HG03565 (cell line): ENCODE measurements around the gene WASHC2A.
A peak's percentile ranks its signal among the peaks of the same experiment; 100 is the strongest.
"Not testable (repeated sequence)": the region's sequence is repeated elsewhere in the genome, so short reads cannot be mapped to it uniquely, and the experiment has no call there.

Experiments
- ATAC-seq: cut with Tn5 transposase; IDR thresholded peaks from one replicate; pipeline ENCODE4 v1.9.1; 2021; ENCODE audit warnings: mild to moderate bottlenecking, moderate library complexity; ENCODE audit not compliant: unreplicated experiment

WASHC2A gene, protein sequence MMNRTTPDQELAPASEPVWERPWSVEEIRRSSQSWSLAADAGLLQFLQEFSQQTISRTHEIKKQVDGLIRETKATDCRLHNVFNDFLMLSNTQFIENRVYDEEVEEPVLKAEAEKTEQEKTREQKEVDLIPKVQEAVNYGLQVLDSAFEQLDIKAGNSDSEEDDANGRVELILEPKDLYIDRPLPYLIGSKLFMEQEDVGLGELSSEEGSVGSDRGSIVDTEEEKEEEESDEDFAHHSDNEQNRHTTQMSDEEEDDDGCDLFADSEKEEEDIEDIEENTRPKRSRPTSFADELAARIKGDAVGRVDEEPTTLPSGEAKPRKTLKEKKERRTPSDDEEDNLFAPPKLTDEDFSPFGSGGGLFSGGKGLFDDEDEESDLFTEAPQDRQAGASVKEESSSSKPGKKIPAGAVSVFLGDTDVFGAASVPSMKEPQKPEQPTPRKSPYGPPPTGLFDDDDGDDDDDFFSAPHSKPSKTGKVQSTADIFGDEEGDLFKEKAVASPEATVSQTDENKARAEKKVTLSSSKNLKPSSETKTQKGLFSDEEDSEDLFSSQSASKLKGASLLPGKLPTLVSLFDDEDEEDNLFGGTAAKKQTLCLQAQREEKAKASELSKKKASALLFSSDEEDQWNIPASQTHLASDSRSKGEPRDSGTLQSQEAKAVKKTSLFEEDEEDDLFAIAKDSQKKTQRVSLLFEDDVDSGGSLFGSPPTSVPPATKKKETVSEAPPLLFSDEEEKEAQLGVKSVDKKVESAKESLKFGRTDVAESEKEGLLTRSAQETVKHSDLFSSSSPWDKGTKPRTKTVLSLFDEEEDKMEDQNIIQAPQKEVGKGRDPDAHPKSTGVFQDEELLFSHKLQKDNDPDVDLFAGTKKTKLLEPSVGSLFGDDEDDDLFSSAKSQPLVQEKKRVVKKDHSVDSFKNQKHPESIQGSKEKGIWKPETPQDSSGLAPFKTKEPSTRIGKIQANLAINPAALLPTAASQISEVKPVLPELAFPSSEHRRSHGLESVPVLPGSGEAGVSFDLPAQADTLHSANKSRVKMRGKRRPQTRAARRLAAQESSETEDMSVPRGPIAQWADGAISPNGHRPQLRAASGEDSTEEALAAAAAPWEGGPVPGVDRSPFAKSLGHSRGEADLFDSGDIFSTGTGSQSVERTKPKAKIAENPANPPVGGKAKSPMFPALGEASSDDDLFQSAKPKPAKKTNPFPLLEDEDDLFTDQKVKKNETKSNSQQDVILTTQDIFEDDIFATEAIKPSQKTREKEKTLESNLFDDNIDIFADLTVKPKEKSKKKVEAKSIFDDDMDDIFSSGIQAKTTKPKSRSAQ (N-terminal part only)

DNA sequence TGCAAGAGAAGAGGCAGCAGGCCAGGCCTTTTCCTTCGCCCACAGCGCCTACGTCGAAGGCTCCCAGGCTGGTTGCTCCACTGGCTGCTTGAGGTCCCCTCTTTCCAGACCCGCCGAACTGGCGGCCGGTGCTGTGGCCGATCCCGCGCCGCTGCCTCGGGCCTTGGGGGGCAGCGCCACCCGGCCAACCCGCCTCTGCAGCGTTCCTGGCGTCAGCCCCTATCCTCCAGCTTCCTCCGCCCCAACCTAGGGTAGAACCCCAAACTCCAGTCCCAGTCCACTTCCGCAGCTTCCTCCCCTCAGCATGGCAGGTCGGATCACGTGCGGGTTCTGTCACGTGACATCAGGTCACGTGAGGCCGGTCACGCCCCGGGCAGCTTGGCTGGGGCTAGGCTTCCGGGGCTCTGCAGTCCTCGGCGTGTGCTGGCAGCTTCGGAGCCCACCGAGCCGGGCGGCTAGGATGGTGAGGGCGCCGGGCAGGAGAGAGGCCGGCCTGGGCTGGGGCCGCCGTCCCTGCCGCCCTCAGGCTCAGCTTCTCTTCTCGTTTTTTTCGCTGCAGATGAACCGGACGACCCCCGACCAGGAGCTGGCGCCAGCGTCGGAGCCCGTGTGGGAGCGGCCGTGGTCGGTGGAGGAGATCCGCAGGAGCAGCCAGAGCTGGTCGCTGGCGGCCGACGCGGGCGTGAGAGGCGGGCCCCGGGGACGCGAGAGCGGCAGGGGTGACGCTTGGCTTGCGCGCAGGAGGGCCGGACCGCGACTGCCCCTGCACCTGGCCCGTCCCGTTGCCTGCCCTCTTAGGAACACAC is at the start of gene WASHC2A:
WASHC2A (plus strand) TSS at position 409 of the 806 bp plus-strand sequence; CDS start at position 461, 52 bp downstream.
- peak; percentile 97 for ATAC-seq

- ATAC-seq = not testable (repeated sequence)
Observed at GRCh38 chr10:50019279-50019678, 48.5 kb upstream of the WASHC2A start.

DNA sequence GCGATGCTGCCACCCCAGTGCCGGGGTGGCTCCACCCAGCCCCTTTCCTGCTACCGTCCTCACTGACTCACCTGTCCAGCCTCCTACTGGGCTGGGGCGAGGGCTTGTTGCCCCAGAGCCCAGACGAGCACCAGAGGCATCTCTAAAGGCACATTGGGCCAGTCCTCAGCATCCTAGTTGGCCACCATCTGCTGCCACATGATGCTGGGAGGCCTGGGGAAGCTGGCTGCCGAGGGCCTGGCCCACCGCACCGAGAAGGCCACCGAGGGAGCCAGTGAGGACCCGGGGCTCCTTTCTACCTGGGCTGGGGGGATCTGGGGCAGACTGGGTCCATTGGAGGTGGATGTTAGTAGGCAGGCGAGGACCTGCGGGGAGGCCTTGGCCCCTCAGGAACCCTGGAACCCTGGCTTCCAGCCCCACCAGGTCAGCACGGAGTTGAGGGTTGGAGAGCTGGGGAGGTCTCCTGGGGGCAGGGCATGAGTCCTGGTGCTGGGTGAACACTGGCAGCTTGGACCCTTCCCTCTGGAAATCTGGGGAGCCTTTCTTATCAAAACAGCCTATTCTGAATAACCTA is 47.2 kb upstream of the WASHC2A start:
- ATAC-seq = not testable (repeated sequence)

GRCh38 chr10:50021646-50022045 is 46.1 kb upstream of the WASHC2A start:
- no peak for ATAC-seq

GRCh38 chr10:50024716-50025383 is 42.9 kb upstream of the WASHC2A start:
- not testable (repeated sequence) for ATAC-seq

- no peak for ATAC-seq
Observed at GRCh38 chr10:50025627-50026026, 42.1 kb upstream of the WASHC2A start.

DNA sequence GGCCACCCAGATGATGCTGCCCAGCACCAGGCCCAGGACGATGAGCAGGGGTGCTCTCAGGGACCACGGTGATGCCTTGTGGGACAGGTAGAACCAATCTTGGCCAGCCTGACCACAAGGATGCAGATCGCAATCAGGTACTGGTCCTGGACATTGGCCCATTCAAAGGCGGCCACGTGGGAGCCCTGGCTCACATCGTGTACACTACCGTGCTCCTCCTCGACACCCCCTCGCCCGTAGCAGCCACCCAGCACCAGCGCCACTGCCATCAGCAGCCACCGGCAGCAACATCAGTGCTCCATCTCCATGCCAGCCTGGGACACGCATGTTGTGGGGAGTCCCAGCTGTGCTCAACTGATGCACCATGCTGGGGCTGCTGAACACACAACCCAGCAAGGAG is 40.6 kb upstream of the WASHC2A start:
- ATAC-seq = no peak

GRCh38 chr10:50033481-50033880 is 34.3 kb upstream of the WASHC2A start:
- ATAC-seq = no peak

DNA sequence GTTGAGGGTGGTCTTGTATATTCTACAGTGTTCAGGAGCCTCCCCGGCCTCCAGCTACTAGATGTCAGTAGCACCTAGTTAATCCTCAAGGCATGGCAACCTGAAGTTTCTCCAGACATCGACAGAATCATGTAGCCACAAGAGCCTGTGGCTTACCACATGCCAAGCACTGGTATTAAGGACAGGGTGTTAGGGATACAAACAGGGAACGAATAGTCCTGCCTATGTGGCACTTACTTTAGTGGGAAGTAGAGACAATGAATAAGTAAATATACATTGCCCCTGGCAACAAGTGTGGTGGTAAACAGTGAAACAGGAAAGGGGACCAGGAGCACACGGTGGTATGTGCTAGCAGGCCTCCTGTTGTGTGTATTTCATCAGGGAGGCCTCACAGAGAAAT is 32.4 kb upstream of the WASHC2A start:
- ATAC-seq = not testable (repeated sequence)

GRCh38 chr10:50044941-50045664 is 22.7 kb upstream of the WASHC2A start:
- ATAC-seq = no peak

DNA sequence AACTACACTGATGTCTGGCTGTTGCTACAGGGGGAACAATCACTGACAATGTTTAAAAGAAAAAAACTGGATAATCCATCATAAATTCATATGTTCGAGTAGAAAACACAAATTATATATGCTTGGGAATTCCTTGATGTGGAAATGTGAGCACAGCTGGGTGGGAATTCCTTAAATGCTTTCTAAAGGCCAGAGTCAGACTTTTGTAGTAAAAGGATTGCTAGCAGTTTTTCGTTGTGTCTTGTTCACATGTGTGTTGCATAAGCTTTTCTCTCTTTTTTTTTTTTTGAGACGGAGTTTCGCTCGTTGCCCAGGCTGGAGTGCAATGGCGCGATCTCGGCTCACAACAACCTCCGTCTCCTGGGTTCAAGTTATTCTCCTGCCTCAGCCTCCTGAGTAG is 21.3 kb upstream of the WASHC2A start:
- ATAC-seq = not testable (repeated sequence)

DNA sequence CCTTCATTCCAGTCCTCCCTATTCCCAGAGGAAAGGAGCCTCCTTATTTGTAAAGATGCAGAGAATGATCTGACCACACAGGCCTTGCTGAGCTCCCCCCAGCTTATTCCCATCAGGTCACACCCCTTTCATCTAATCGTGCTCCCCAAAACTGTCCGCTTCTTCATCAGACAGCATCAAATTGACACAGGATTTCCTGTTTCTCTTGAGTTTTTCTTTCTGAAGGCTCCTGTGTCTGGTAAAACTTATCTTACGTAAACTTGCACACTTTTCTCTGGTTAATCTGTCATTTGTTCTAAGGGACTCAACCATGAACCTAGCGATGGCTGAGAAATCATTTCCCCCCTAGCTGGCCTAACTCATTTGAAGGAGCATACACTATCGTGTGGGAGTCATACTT is 20.2 kb upstream of the WASHC2A start:
- ATAC-seq = not testable (repeated sequence)

- ATAC-seq = not testable (repeated sequence)
Observed at GRCh38 chr10:50051995-50052660, 15.6 kb upstream of the WASHC2A start.

DNA sequence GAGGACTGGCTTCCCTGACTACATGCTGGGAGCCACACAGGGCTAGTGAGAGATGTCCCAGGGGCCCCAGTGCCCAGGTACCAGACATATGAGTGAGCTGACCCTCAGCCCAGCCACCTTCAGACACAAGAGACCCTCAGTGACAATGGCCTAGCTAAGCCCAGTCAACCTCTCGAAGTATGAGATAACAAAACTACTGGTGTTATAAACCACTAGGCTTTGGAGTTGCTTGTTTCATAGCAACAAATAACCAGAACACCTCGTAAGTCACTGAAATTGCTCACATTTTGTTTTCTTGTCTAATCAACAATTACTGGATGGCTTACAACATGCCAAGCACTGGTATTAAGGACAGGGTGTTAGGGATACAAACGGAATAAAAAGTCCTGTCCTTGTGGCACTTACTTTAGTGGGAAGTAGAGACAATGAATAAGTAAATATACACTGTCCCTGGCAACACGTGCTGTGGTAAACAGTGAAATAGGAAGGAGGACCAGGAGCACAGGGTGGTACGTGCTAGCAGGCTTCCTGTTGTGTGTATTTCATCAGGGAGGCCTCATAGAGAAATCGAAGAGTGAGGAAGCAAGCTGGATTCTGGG is 14.9 kb upstream of the WASHC2A start:
- ATAC-seq = not testable (repeated sequence)

GRCh38 chr10:50055494-50056292 is 12.1 kb upstream of the WASHC2A start:
- ATAC-seq = not testable (repeated sequence)

- ATAC-seq = not testable (repeated sequence)
Observed at GRCh38 chr10:50056654-50057053, 11.1 kb upstream of the WASHC2A start.

- ATAC-seq = not testable (repeated sequence)
Observed at GRCh38 chr10:50058727-50059126, 9.0 kb upstream of the WASHC2A start.
